HG03342 (cell line): Measurements from ENCODE around the gene CAND2.

Experiments used
- ATAC-seq: cut with Tn5 transposase; IDR thresholded peaks from one replicate; pipeline ENCODE4 v1.9.1; 2021; ENCODE audit warnings: mild to moderate bottlenecking, moderate library complexity; ENCODE audit not compliant: unreplicated experiment

CAND2 gene

GRCh38 chr3:12796171-12797123 lies at the start of gene CAND2:
TSS of gene CAND2 (plus strand) at chr3:12796680. CDS start at chr3:12796721, 41 bp downstream.
- ATAC-seq: no peak

- ATAC-seq: no peak
Measured at GRCh38 chr3:12748477-12748876, 48.0 kb upstream of the CAND2 start.

- peak; percentile 36 for ATAC-seq
Measured at GRCh38 chr3:12750223-12750622, 46.3 kb upstream of the CAND2 start.

- ATAC-seq: peak; percentile 53
Measured at GRCh38 chr3:12750658-12751071, 45.8 kb upstream of the CAND2 start.

GRCh38 chr3:12751571-12751970 lies 44.9 kb upstream of the CAND2 start:
- no peak for ATAC-seq

GRCh38 chr3:12752102-12752501 lies 44.4 kb upstream of the CAND2 start:
- ATAC-seq: no peak

GRCh38 chr3:12752809-12753208 lies 43.7 kb upstream of the CAND2 start:
- no peak for ATAC-seq

- ATAC-seq: no peak
Measured at GRCh38 chr3:12753275-12754028, 43.0 kb upstream of the CAND2 start.

GRCh38 chr3:12754313-12754712 lies 42.2 kb upstream of the CAND2 start:
- ATAC-seq: no peak

- no peak for ATAC-seq
Measured at GRCh38 chr3:12755754-12756153, 40.7 kb upstream of the CAND2 start.

GRCh38 chr3:12756175-12756574 lies 40.3 kb upstream of the CAND2 start:
- no peak for ATAC-seq

GRCh38 chr3:12756635-12757034 lies 39.8 kb upstream of the CAND2 start:
- no peak for ATAC-seq

- no peak for ATAC-seq
Measured at GRCh38 chr3:12758025-12758781, 38.3 kb upstream of the CAND2 start.

- ATAC-seq: no peak
Measured at GRCh38 chr3:12759097-12759679, 37.3 kb upstream of the CAND2 start, which contains the start of gene TMEM40. TSS of gene TMEM40 (minus strand) at chr3:12759259. CDS start at chr3:12749832, 9,427 bp downstream.

- ATAC-seq: no peak
Measured at GRCh38 chr3:12759693-12760565, 36.6 kb upstream of the CAND2 start.

- ATAC-seq: no peak
Measured at GRCh38 chr3:12764171-12764776, 32.2 kb upstream of the CAND2 start.

GRCh38 chr3:12766541-12766940 lies 29.9 kb upstream of the CAND2 start:
- ATAC-seq: no peak

- no peak for ATAC-seq
Measured at GRCh38 chr3:12768579-12769527, 27.6 kb upstream of the CAND2 start.
